NCI-H524 treated with DMSO at 0.1 percent for 48 hours (cell line): Measurements from ENCODE around the gene RPN1.
"Not testable (repeated sequence)": the region's sequence is repeated elsewhere in the genome, so short reads cannot be mapped to it uniquely, and the experiment has no call there.

ENCODE experiments used
- DNase-seq: peaks from one replicate; lab custom pipeline; 2025; lab: John Stamatoyannopoulos, UW

RPN1 gene

GRCh38 chr3:128609294-128609693, 41.3 kb downstream of the RPN1 start:
- no peak for DNase-seq

GRCh38 chr3:128607710-128608048, 42.9 kb downstream of the RPN1 start:
- no peak for DNase-seq

GRCh38 chr3:128606094-128606493, 44.5 kb downstream of the RPN1 start:
- DNase-seq, result no peak

- no peak for DNase-seq
Observed at GRCh38 chr3:128605091-128606046, 45.2 kb downstream of the RPN1 start.

- no peak for DNase-seq
Observed at GRCh38 chr3:128603811-128604775, 46.5 kb downstream of the RPN1 start.

GRCh38 chr3:128603313-128603712, 47.3 kb downstream of the RPN1 start:
- no peak for DNase-seq

GRCh38 chr3:128598884-128599664, 51.5 kb downstream of the RPN1 start:
- no peak for DNase-seq

- no peak for DNase-seq
Observed at GRCh38 chr3:128597900-128598299, 52.7 kb downstream of the RPN1 start.

GRCh38 chr3:128592864-128593263, 57.8 kb downstream of the RPN1 start:
- no peak for DNase-seq

- DNase-seq, result no peak
Observed at GRCh38 chr3:128591738-128592426, 58.7 kb downstream of the RPN1 start.

GRCh38 chr3:128590948-128591347, 59.7 kb downstream of the RPN1 start:
- DNase-seq, result no peak

GRCh38 chr3:128589985-128590384, 60.6 kb downstream of the RPN1 start:
- DNase-seq, result not testable (repeated sequence)

- no peak for DNase-seq
Observed at GRCh38 chr3:128588147-128588546, 62.5 kb downstream of the RPN1 start.

GRCh38 chr3:128587391-128587790, 63.2 kb downstream of the RPN1 start:
- no peak for DNase-seq

GRCh38 chr3:128586932-128587331, 63.7 kb downstream of the RPN1 start:
- DNase-seq, result not testable (repeated sequence)

- not testable (repeated sequence) for DNase-seq
Observed at GRCh38 chr3:128586391-128586790, 64.2 kb downstream of the RPN1 start.

- DNase-seq, result no peak
Observed at GRCh38 chr3:128585974-128586373, 64.6 kb downstream of the RPN1 start.

- no peak for DNase-seq
Observed at GRCh38 chr3:128585189-128585588, 65.4 kb downstream of the RPN1 start.

GRCh38 chr3:128584412-128585020, 66.1 kb downstream of the RPN1 start:
- DNase-seq, result peak; percentile 25

GRCh38 chr3:128581566-128581965, 69.1 kb downstream of the RPN1 start:
- DNase-seq, result no peak

- DNase-seq, result no peak
Observed at GRCh38 chr3:128579927-128580326, 70.7 kb downstream of the RPN1 start.
